ENCODE measurements around the gene FLCN. TPM values are rescaled to one million over a fixed set of nuclear protein-coding genes. Genes with fewer than 3 reads are reported as not detected.

Gene FLCN
- total and polyA plus RNA-seq, 2 donors (not counting 3 experiments of a cell fraction or from before 2014, with no cell fraction given): 38.8 to 68.9 TPM

- ChIA-PET POLR2A (no interaction called here), CTCF (interaction anchor here (1.0 kb wide), 1 partner anchor 8 kb away, joined by 3 read pairs; no protein-coding TSS in a partner anchor)
- H2AFZ ChIP-seq (ENCODE audit: low read depth, low read length): no peak overlapping the region
- intact Hi-C loops (cut with micrococcal nuclease): no loop called here
- TF ChIP-seq, protein P1, sequence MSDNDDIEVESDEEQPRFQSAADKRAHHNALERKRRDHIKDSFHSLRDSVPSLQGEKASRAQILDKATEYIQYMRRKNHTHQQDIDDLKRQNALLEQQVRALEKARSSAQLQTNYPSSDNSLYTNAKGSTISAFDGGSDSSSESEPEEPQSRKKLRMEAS (IDR thresholded peaks at IDR 0.05; ENCODE audit: insufficient read depth, insufficient read length): no peak
- TF ChIP-seq GATA2 (IDR thresholded peaks at IDR 0.05; ENCODE audit: insufficient read depth, insufficient read length, low read depth, low read length) (no peak), POLR2A (IDR thresholded peaks at IDR 0.05; ENCODE audit: low read depth, low read length) (no peak), FOS (IDR thresholded peaks at IDR 0.05; ENCODE audit: borderline replicate concordance, insufficient read depth, low read length) (no peak)
- no peaks in the 10 kb centered on the region for H3K79me2 ChIP-seq (ENCODE audit: control insufficient read depth, insufficient read depth, low read length)
- no peak overlapping the region for H3K4me3 ChIP-seq (replicated peaks in 1 of 3; ENCODE audit: insufficient read depth in 1 of 3, low read depth in 1 of 3, low read length in 3 of 3)
- no peak for FAIRE-seq
- H3K27ac ChIP-seq (ENCODE audit: insufficient read depth, low read depth, low read length): no peak overlapping the region
- H3K9ac ChIP-seq (replicated peaks; ENCODE audit: extremely low read depth, insufficient read depth, low read length): no peak overlapping the region
- dilution Hi-C loops (cut with MboI; ENCODE audit: extremely low pct_ligation_motif_present, low sequenced_read_pairs): no loop called here
- H3K36me3 ChIP-seq (ENCODE audit: control insufficient read depth in 2 of 2, extremely low read depth in 1 of 2, insufficient read depth in 2 of 2, low read length in 2 of 2): peaks cover 12 to 26% of the 10 kb centered on the region in 2 experiments
- H3K4me2 ChIP-seq (ENCODE audit: insufficient read depth, low read length): no peak overlapping the region
- H3K9me1 ChIP-seq (replicated peaks; ENCODE audit: control insufficient read depth, extremely low read depth, insufficient read depth, low read length): no peaks in the 10 kb centered on the region
- no peaks in the 10 kb centered on the region for H4K20me1 ChIP-seq (replicated peaks; ENCODE audit: control insufficient read depth, extremely low read depth, insufficient read depth, low read length)
- no peaks in the 10 kb centered on the region for H3K9me3 ChIP-seq (replicated peaks; ENCODE audit: control insufficient read depth, insufficient read depth, low read length)
- no peaks in the 10 kb centered on the region for H3K27me3 ChIP-seq (ENCODE audit: control insufficient read depth in 2 of 2, insufficient read depth in 2 of 2, low read length in 2 of 2)
- no peaks in the 10 kb centered on the region for H3K4me1 ChIP-seq (ENCODE audit: control insufficient read depth, extremely low read depth, insufficient read depth, low read length)
- no peak for DNase-seq (ENCODE audit: low read depth, low spot score)
- BruUV-seq (replicated peaks): no TSS peak
These were observed 15.2 kb upstream of the FLCN start for GRCh38 chr17:17252149-17252661.

DNA sequence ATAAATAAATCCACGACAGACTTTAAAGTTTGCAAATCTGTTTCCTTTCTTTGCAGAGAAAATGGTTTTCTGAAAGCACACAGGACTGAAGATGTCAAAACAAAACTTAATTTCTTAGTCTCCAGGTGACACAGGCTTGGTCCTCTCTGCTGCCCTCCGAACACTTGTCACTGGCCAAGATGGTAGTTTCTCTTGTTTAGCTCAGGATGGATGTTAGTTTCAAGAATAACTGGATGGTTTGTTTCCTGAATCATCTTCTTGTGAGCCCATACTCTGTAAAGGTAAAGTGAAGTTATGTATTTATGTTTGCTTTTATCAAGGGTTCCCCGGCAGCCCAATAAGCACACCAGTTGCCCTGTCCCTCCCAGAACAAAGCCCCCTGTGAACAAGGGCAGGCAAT is 9.9 kb upstream of the FLCN start:
- Histone ChIP-seq H3K27ac (ENCODE audit: insufficient read depth, low read depth, low read length) (no peak overlapping the region), H3K79me2 (ENCODE audit: control insufficient read depth, insufficient read depth, low read length) (no peaks in the 10 kb centered on the region), H3K4me3 (replicated peaks in 1 of 3; ENCODE audit: insufficient read depth in 1 of 3, low read depth in 1 of 3, low read length in 3 of 3) (no peak overlapping the region), H3K9me3 (replicated peaks; ENCODE audit: control insufficient read depth, insufficient read depth, low read length) (no peaks in the 10 kb centered on the region), H3K9me1 (replicated peaks; ENCODE audit: control insufficient read depth, extremely low read depth, insufficient read depth, low read length) (no peaks in the 10 kb centered on the region), H3K4me2 (ENCODE audit: insufficient read depth, low read length) (no peak overlapping the region), H3K9ac (replicated peaks; ENCODE audit: extremely low read depth, insufficient read depth, low read length) (no peak overlapping the region), H4K20me1 (replicated peaks; ENCODE audit: control insufficient read depth, extremely low read depth, insufficient read depth, low read length) (no peaks in the 10 kb centered on the region), H3K4me1 (ENCODE audit: control insufficient read depth, extremely low read depth, insufficient read depth, low read length) (no peaks in the 10 kb centered on the region), H3K36me3 (ENCODE audit: control insufficient read depth in 2 of 2, extremely low read depth in 1 of 2, insufficient read depth in 2 of 2, low read length in 2 of 2) (peaks cover 6 to 24% of the 10 kb centered on the region in 2 experiments), H3K27me3 (ENCODE audit: control insufficient read depth in 2 of 2, insufficient read depth in 2 of 2, low read length in 2 of 2) (no peaks in the 10 kb centered on the region), H2AFZ (ENCODE audit: low read depth, low read length) (no peak overlapping the region)
- TF ChIP-seq FOS (IDR thresholded peaks at IDR 0.05; ENCODE audit: borderline replicate concordance, insufficient read depth, low read length) (no peak), MYC (IDR thresholded peaks at IDR 0.05; ENCODE audit: low read depth, low read length) (no peak), CTCF (IDR thresholded peaks at IDR 0.05; ENCODE audit: extremely low read depth in 1 of 2, insufficient read depth in 1 of 2, low read depth in 1 of 2, low read length in 2 of 2) (no peak), POLR2AphosphoS5 (IDR thresholded peaks at IDR 0.05; ENCODE audit: insufficient read depth, low read depth, low read length) (no peak), POLR2A (IDR thresholded peaks at IDR 0.05; ENCODE audit: low read depth, low read length) (no peak), GATA2 (IDR thresholded peaks at IDR 0.05; ENCODE audit: insufficient read depth, insufficient read length, low read depth, low read length) (no peak), EZH2 (IDR thresholded peaks at IDR 0.05; ENCODE audit: borderline replicate concordance, low read depth, low read length, severe bottlenecking) (no peak), JUN (IDR thresholded peaks at IDR 0.05; ENCODE audit: borderline replicate concordance, insufficient read depth, insufficient read length, low read depth) (no peak)
- TF ChIP-seq, protein P1 (IDR thresholded peaks at IDR 0.05; ENCODE audit: insufficient read depth, insufficient read length): no peak
- BruUV-seq (replicated peaks): no TSS peak
- CTCF ChIA-PET: interaction anchor here (1.1 to 1.4 kb wide), 2 partner anchors 11 to 105 kb away, joined by 3 to 10 read pairs; no protein-coding TSS in a partner anchor
- DNase-seq (ENCODE audit: low read depth, low spot score): no peak
- POLR2A ChIA-PET: no interaction called here
- intact Hi-C loops (cut with micrococcal nuclease): no loop called here
- FAIRE-seq: no peak
- dilution Hi-C loops (cut with MboI; ENCODE audit: extremely low pct_ligation_motif_present, low sequenced_read_pairs): no loop called here
